GM10248 (cell line): ENCODE data around the gene DLGAP1.
A peak's percentile ranks its signal among the peaks of the same experiment; 100 is the strongest.

Experiments
- CTCF ChIA-PET: fragments of 300-600 bp; sonication (Branson Sonifier 250); formaldehyde crosslinking; extraction: SDS; loops from one replicate; lab custom pipeline; 2021; ENCODE audit warnings: antibody characterized with exemption; lab: Yijun Ruan, JAX
- POLR2A ChIA-PET: fragments of 350-650 bp; sonication (Branson Sonifier 250); formaldehyde crosslinking; extraction: SDS; loops from one replicate; lab custom pipeline; 2020; ENCODE audit warnings: antibody characterized with exemption; lab: Yijun Ruan, JAX
- DNase-seq: peaks from one replicate; pipeline ENCODE4 v3.0.0; 2012; ENCODE audit errors: extremely low spot score
- CTCF ChIP-seq: IDR thresholded peaks from 2 replicates; pipeline ENCODE4 v1.5.1; 2012; ENCODE audit warnings: mild to moderate bottlenecking, low read depth; ENCODE audit errors: extremely low read depth, missing control alignments, control extremely low read depth

The DLGAP1 gene

GRCh38 chr18:3453540-3454364 lies 1001.4 kb downstream of the DLGAP1 start:
- POLR2A ChIA-PET = interaction anchor here (0.7 kb wide), 1 partner anchor 87 kb away, joined by 4 read pairs; no protein-coding TSS in a partner anchor
- DNase-seq = no peak
- CTCF ChIA-PET = interaction anchor here (0.8 to 4.1 kb wide), 26 partner anchors 9 to 212 kb away, joined by 3 to 23 read pairs (median 6); no protein-coding TSS in a partner anchor
- no peak for TF ChIP-seq CTCF

DNA sequence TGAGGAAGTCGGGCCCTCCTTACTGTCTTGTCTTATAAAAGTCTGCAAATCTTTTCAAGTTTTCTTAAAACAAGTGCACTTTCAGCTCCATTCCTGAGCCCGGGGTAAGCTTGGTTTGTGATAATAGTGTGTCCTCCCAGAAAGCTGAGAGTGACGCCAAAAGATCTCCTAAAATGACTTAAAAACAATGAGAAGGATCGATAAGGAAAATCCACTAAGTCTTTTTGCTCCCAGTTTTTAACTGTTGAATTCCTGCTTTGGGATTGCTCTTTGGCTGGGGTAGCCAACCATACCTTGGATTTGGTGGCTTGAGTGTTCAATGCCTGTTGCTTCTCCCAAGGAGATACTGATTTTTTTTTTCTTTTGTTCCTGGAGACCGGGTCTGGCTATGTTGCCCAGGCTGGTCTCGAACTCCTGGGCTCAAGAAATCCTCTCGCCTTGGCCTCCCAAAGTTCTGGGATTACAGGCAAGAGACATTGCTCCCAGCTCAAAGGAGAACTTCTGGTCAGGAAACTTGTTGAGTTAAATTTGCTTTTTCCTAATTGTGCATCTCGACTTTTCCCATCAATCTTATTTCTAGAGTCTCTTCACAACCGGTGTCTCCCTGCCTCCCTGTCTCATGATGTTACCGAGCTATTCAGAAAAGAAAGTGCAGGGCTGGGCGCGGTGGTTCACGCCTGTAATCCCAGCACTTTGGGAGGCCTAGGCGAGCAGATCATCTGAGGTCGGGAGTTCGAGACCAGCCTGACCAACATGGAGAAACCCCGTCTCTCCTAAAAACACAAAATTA lies 1002.2 kb downstream of the DLGAP1 start:
- no peak for DNase-seq
- POLR2A ChIA-PET = interaction anchor here (0.7 kb wide), 1 partner anchor 88 kb away, joined by 4 read pairs; no protein-coding TSS in a partner anchor
- CTCF ChIA-PET = interaction anchor here (0.7 to 4.1 kb wide), 11 partner anchors 9 to 213 kb away, joined by 3 to 23 read pairs (median 9); no protein-coding TSS in a partner anchor
- no peak for TF ChIP-seq CTCF

DNA sequence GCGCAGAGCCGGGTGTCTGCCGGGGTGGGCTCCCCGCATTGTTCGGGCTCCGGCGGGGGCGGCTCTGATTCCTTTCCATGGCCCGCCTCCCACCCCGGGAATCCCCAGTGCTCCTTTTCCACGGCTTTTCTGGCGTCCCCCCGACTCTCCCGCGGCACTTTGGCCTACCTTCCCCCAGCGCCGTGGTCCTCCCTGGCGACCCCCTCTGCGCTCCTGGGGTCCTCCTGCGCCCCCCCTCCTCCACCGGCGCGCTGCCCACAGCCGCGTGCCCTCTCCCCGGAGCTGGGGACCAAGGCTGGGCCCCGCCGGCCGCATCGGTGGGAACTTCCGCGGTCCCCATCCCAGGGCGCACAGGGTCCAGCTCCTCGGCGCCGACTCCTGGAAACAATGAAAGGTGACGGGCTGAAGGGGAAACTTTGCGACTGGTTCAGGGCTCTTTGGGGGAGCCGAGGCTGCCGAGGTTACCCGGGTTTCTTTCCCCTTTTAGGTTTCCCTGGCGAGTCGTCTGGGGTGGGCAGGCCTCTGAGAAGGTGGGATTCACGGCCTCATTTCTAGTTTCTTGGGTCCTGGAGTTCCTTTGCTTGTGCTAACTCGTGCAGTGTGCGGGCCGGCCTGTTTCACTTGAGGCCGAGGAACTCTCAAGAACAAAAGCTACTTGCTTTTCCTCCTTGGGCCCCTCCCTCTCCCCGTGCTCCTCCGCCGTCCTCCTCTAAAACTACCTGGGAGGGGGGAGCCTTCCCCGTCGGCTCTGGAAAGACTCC lies 1002.9 kb downstream of the DLGAP1 start:
- peak; percentile 18 for DNase-seq
- CTCF ChIA-PET = interaction anchor here (0.7 to 4.1 kb wide), 8 partner anchors 10 to 213 kb away, joined by 3 to 23 read pairs (median 6); no protein-coding TSS in a partner anchor
- no peak for TF ChIP-seq CTCF
- POLR2A ChIA-PET = no interaction called here

DNA sequence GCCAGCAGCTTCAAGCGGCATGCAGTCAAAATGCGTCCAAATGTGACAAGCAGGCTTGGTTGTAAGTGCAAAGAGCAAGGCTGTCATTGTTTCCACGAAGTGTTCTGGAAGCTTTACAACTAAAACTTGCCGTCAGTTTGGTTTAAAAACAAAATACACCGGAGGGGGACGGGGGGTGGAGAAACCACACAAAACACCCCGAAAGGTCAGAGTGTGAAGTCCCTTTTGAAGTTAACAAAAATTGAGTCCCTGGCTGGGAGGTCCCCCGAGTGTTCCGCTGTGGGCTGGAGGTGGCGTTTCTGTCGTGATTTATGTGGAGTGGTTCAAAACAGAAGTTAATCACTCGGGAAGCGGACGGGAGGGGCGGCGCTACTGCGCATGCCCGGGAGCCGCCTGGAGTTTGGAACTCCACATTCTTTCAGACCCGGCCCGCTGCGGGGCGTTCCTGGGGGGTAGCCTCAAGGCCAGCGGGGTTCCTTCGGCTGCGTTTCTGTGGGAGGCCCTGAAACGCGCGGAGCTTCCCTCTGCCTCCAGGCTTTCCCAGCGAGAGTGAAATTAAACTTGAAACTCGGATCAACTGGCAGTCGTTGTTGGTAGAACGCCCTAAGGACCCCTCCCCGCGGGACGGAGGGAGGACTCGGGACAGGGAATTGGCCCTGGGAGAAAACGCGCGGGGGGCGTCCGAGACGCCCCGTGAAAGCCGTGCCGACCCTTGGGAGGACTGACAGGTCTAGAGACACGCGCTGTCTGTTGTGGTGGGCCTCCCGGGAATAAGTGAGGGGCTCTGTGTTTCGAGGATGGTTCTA lies 1003.7 kb downstream of the DLGAP1 start:
- DNase-seq = peak; percentile 60
- POLR2A ChIA-PET = interaction anchor here (0.7 kb wide), 1 partner anchor 471 kb away, joined by 3 read pairs; no protein-coding TSS in a partner anchor
- CTCF ChIA-PET = interaction anchor here (0.9 to 4.1 kb wide), 5 partner anchors 10 to 206 kb away, joined by 3 to 23 read pairs (median 3); no protein-coding TSS in a partner anchor
- no peak for TF ChIP-seq CTCF

GRCh38 chr18:3450799-3451182 lies 1004.3 kb downstream of the DLGAP1 start:
- POLR2A ChIA-PET = no interaction called here
- no peak for TF ChIP-seq CTCF
- CTCF ChIA-PET = interaction anchor here (0.9 to 2.6 kb wide), 3 partner anchors 11 to 205 kb away, joined by 3 to 9 read pairs (median 3); no protein-coding TSS in a partner anchor
- no peak for DNase-seq
